HCT116 (cell line): ENCODE data around the gene PLCB4. TPM values are rescaled to one million over a fixed set of nuclear protein-coding genes. Genes with fewer than 3 reads are reported as not detected.

Experiments used
- ATAC-seq: fragments of 200-7000 bp; cut with Tn5 transposase; 2 replicates; pipeline ENCODE4 v1.9.1; 2020; ENCODE audit warnings: mild to moderate bottlenecking, moderate library complexity
- BruUV-seq: library from RNA; stranded (reverse); fragments of 400-500 nt; replicated peaks from 2 replicates; lab custom pipeline; 2021; lab: Mats Ljungman, UMichigan
- CTCF ChIA-PET: fragments of 300-600 bp; sonication (Branson Sonifier 250); formaldehyde crosslinking; loops from one replicate; lab custom pipeline; 2021; ENCODE audit warnings: antibody characterized with exemption; lab: Charles Lee
- POLR2A ChIA-PET: fragments of 300-600, 350-600 bp; sonication (Branson Sonifier 250); formaldehyde crosslinking; loops from one replicate; lab custom pipeline; 2021; ENCODE audit warnings: antibody characterized with exemption; lab: Charles Lee
- RAD21 ChIA-PET, 2 experiments: fragments of 300-600 bp; sonication (Branson Sonifier 250); formaldehyde crosslinking; loops; one replicate each; lab custom pipeline; 2023; ENCODE audit warnings: low total read pairs in 2 of 2; ENCODE audit not compliant: uncharacterized antibody in 2 of 2, unreplicated experiment in 2 of 2, low non-redundant PET in 1 of 2; lab: Charles Lee
- DNase-seq: peaks from one replicate; pipeline ENCODE4 v3.0.0-alpha.2; 2010; ENCODE audit warnings: low read depth, low spot score
- H2AFZ ChIP-seq: fragments of 200-600 bp; shearing (Covaris generic), sonication (generic); 2 replicates; pipeline ENCODE4 v1.6.1; 2017; ENCODE audit warnings: low read depth, mixed run types, mixed read lengths, antibody characterized with exemption, low read length; ENCODE audit not compliant: poor library complexity, severe bottlenecking
- H3K27ac ChIP-seq: 2 replicates; pipeline ENCODE4 v1.5.1; 2012; ENCODE audit warnings: low read depth, low read length
- H3K27me3 ChIP-seq: fragments of 200-600 bp; sonication (generic); 2 replicates; pipeline ENCODE4 v1.6.1; 2016; ENCODE audit warnings: mixed run types, low read length, mixed read lengths; ENCODE audit not compliant: insufficient read depth
- H3K36me3 ChIP-seq, 2 experiments: fragments of 200-500 bp in 1 of 2; fragments of 200-600 bp in 1 of 2; sonication (Bioruptor generic) in 1 of 2; sonication (generic) in 1 of 2; 2 replicates each; pipeline versions ENCODE4 v1.5.1 to v1.6.1; 2014 to 2016; ENCODE audit warnings: low read length in 2 of 2, inconsistent platforms in 1 of 2, mixed read lengths in 1 of 2, mixed run types in 1 of 2; ENCODE audit not compliant: insufficient read depth in 2 of 2, control insufficient read depth in 1 of 2
- H3K4me1 ChIP-seq, 2 experiments: fragments of 200-600 bp in 1 of 2; sonication (generic) in 1 of 2; 2 replicates each; pipeline versions ENCODE4 v1.5.1 to v1.6.1; 2012 to 2017; ENCODE audit warnings: low read length in 2 of 2, inconsistent platforms in 1 of 2, mild to moderate bottlenecking in 1 of 2, mixed read lengths in 1 of 2, mixed run types in 1 of 2, moderate library complexity in 1 of 2; ENCODE audit not compliant: insufficient read depth in 2 of 2, control insufficient read depth in 1 of 2
- H3K4me2 ChIP-seq: fragments of 200-600 bp; sonication (generic); 2 replicates; pipeline ENCODE4 v1.6.1; 2017; ENCODE audit warnings: mixed run types, low read length, mixed read lengths
- H3K4me3 ChIP-seq, 2 experiments: fragments of 200-600 bp in 1 of 2; sonication (generic) in 1 of 2; replicated peaks in 1 of 2; 2 replicates each; pipeline ENCODE4 v1.5.1; 2011 to 2016; ENCODE audit warnings: low read length in 2 of 2, control low read depth in 1 of 2, low read depth in 1 of 2, mild to moderate bottlenecking in 1 of 2, mixed read lengths in 1 of 2, mixed run types in 1 of 2
- H3K79me2 ChIP-seq: fragments of 200-600 bp; sonication (generic); 2 replicates; pipeline ENCODE4 v1.6.1; 2017; ENCODE audit warnings: mild to moderate bottlenecking, mixed run types, low read length, moderate library complexity, mixed read lengths; ENCODE audit not compliant: insufficient read depth
- H3K9ac ChIP-seq: fragments of 200-600 bp; sonication (generic); 2 replicates; pipeline ENCODE4 v1.6.1; 2016; ENCODE audit warnings: low read length, mixed read lengths
- H3K9me2 ChIP-seq: fragments of 200-600 bp; sonication (generic), shearing (Covaris generic); 2 replicates; pipeline ENCODE4 v1.6.1; 2017; ENCODE audit warnings: mixed run types, mild to moderate bottlenecking, moderate library complexity; ENCODE audit not compliant: insufficient read depth
- H3K9me3 ChIP-seq, 2 experiments: fragments of 200-500 bp in 1 of 2; fragments of 200-600 bp in 1 of 2; sonication (Bioruptor generic) in 1 of 2; sonication (generic) in 1 of 2; 2 replicates each; pipeline ENCODE4 v1.6.1; 2014 to 2017; ENCODE audit warnings: low read length in 2 of 2, mixed read lengths in 2 of 2, inconsistent platforms in 1 of 2, low read depth in 1 of 2, mild to moderate bottlenecking in 1 of 2, mixed run types in 1 of 2, moderate library complexity in 1 of 2; ENCODE audit not compliant: control insufficient read depth in 1 of 2, insufficient read depth in 1 of 2
- H4K20me1 ChIP-seq: fragments of 200-600 bp; sonication (generic), shearing (Covaris generic); 2 replicates; pipeline ENCODE4 v1.6.1; 2017; ENCODE audit warnings: mixed run types, mild to moderate bottlenecking, moderate library complexity; ENCODE audit not compliant: insufficient read depth
- EGR1 ChIP-seq: IDR thresholded peaks from 2 replicates; pipeline ENCODE4 v1.6.1; 2012; ENCODE audit warnings: low read depth
- ELF1 ChIP-seq: IDR thresholded peaks from 2 replicates; pipeline ENCODE4 v1.6.1; 2012; ENCODE audit warnings: low read depth, borderline replicate concordance
- EZH2phosphoT487 ChIP-seq: fragments of 200-600 bp; IDR thresholded peaks from 2 replicates; pipeline ENCODE4 v1.6.1; 2018; ENCODE audit warnings: antibody characterized with exemption, borderline replicate concordance
- POLR2A ChIP-seq: IDR thresholded peaks from 2 replicates; pipeline ENCODE4 v1.7.0; 2011; ENCODE audit warnings: borderline replicate concordance; ENCODE audit not compliant: insufficient read depth, insufficient read length; ENCODE audit errors: extremely low read depth
- RAD21 ChIP-seq: IDR thresholded peaks from 2 replicates; pipeline ENCODE4 v1.6.1; 2012; ENCODE audit warnings: low read depth, mild to moderate bottlenecking
- ZNF274 ChIP-seq: fragments of 200-500 bp; sonication (Bioruptor generic); IDR thresholded peaks from 2 replicates; pipeline ENCODE4 v1.6.1; 2014; ENCODE audit warnings: mild to moderate bottlenecking, low read depth, low read length, inconsistent platforms
- intact Hi-C: fragments of 100-400 bp; cut with micrococcal nuclease; formaldehyde crosslinking; loops from 2 replicates; pipeline ENCODE4 v1.10.0; 2022
- total RNA-seq: library from RNA; stranded (reverse); gene quantifications from one replicate; pipeline ENCODE4 v1.2.1, GENCODE V29; 2021; ENCODE audit not compliant: unreplicated experiment
- TF ChIP-seq, protein P1 (sequence below): IDR thresholded peaks from 2 replicates; pipeline ENCODE4 v1.6.1; 2012
- TF ChIP-seq, protein P2 (sequence below): IDR thresholded peaks from 2 replicates; pipeline ENCODE4 v1.6.1; 2011; ENCODE audit warnings: mild to moderate bottlenecking, low read length, moderate library complexity; ENCODE audit not compliant: insufficient replicate concordance; ENCODE audit errors: extremely low read depth

The PLCB4 gene
- total RNA-seq, 1 experiment from 2014 or later: 2.5 TPM

DNA sequence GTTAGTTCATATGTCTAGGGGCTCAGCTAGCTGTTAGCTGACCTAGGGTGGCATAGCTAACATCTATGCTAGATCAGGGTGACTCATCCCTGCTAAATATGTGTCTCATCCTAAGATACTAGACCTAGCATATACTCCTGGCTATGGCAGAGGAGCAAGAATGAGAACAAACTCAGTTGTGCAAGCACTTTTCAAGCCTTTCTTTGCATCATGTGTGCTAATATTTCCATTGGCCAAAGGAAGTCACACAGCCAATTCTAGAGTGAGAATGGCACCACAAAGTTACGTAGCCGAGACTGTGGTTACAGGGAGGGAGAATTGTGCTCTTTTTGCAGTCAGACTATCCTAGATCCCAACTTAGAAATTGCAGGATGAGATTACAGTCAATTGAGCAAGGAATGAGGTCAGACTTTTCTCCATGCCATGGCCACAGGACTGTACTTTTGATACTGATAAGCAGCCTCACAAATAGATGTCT is 78.7 kb downstream of the PLCB4 start:
- no peaks in the 10 kb centered on the region for H3K36me3 ChIP-seq
- POLR2A ChIA-PET: no interaction called here
- no peak overlapping the region for H3K9ac ChIP-seq
- no peak overlapping the region for H3K4me3 ChIP-seq
- H3K4me2 ChIP-seq: no peak overlapping the region
- H4K20me1 ChIP-seq: no peaks in the 10 kb centered on the region
- no peak for DNase-seq
- no peak overlapping the region for H2AFZ ChIP-seq
- TF ChIP-seq RAD21: no peak
- TF ChIP-seq POLR2A: no peak
- TF ChIP-seq, protein P1, sequence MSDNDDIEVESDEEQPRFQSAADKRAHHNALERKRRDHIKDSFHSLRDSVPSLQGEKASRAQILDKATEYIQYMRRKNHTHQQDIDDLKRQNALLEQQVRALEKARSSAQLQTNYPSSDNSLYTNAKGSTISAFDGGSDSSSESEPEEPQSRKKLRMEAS: no peak
- no peak for TF ChIP-seq ZNF274
- TF ChIP-seq, protein P2, sequence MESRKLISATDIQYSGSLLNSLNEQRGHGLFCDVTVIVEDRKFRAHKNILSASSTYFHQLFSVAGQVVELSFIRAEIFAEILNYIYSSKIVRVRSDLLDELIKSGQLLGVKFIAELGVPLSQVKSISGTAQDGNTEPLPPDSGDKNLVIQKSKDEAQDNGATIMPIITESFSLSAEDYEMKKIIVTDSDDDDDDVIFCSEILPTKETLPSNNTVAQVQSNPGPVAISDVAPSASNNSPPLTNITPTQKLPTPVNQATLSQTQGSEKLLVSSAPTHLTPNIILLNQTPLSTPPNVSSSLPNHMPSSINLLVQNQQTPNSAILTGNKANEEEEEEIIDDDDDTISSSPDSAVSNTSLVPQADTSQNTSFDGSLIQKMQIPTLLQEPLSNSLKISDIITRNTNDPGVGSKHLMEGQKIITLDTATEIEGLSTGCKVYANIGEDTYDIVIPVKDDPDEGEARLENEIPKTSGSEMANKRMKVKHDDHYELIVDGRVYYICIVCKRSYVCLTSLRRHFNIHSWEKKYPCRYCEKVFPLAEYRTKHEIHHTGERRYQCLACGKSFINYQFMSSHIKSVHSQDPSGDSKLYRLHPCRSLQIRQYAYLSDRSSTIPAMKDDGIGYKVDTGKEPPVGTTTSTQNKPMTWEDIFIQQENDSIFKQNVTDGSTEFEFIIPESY: no peak
- TF ChIP-seq EZH2phosphoT487: no peak
- H3K9me2 ChIP-seq: no peaks in the 10 kb centered on the region
- H3K27ac ChIP-seq: no peak overlapping the region
- no TSS peak for BruUV-seq
- CTCF ChIA-PET: no interaction called here
- ATAC-seq: no peak
- H3K4me1 ChIP-seq: no peaks in the 10 kb centered on the region
- no peaks in the 10 kb centered on the region for H3K27me3 ChIP-seq
- intact Hi-C loops: no loop called here
- H3K9me3 ChIP-seq: no peaks in the 10 kb centered on the region
- no peaks in the 10 kb centered on the region for H3K79me2 ChIP-seq
- RAD21 ChIA-PET: interaction anchor here in 1 of 2 experiments (0.6 kb wide), 1 partner anchor 225 kb away, joined by 3 read pairs; no protein-coding TSS in a partner anchor

DNA sequence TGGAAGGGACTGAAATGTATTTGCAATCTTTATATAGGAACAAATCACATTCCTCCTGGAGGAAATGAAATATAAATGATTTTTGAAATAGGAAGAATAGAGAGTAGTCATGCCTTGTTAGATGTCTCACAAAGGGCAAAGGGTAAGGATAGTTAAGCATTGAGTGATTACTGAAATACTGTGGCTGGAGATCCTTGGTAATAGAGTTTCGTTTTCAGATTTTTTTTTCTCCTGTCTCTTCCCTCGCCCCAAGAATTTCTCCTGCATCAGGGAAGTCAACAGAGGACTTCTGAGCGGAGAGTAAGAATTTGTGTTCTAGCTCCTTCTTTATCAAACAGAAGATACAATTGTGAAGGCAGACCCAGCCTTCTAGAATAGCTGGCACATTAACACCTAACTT is 79.4 kb downstream of the PLCB4 start:
- ChIA-PET RAD21 (no interaction called here), CTCF (no interaction called here), POLR2A (no interaction called here)
- BruUV-seq: no TSS peak
- Histone ChIP-seq H3K4me2 (no peak overlapping the region), H3K9me2 (no peaks in the 10 kb centered on the region), H3K27ac (no peak overlapping the region), H3K4me1 (no peaks in the 10 kb centered on the region), H2AFZ (no peak overlapping the region), H3K9me3 (no peaks in the 10 kb centered on the region), H3K27me3 (no peaks in the 10 kb centered on the region), H4K20me1 (no peaks in the 10 kb centered on the region), H3K4me3 (no peak overlapping the region), H3K9ac (no peak overlapping the region), H3K79me2 (no peaks in the 10 kb centered on the region), H3K36me3 (no peaks in the 10 kb centered on the region)
- TF ChIP-seq EZH2phosphoT487 (no peak), ELF1 (no peak), EGR1 (no peak)
- ATAC-seq (no peak), DNase-seq (no peak)
- intact Hi-C loops: no loop called here
